HG02610 (cell line): ENCODE measurements around the gene NUDT3.
"Not testable (repeated sequence)": the region's sequence is repeated elsewhere in the genome, so short reads cannot be mapped to it uniquely, and the experiment has no call there.

Experiments used
- ATAC-seq: cut with Tn5 transposase; IDR thresholded peaks from one replicate; pipeline ENCODE4 v1.9.1; 2021; ENCODE audit warnings: mild to moderate bottlenecking, moderate library complexity; ENCODE audit not compliant: unreplicated experiment

The NUDT3 gene

GRCh38 chr6:34392497-34393190 is at the start of gene NUDT3:
NUDT3 (minus strand) TSS chr6:34392669; CDS start chr6:34392362, 307 bp downstream.
- peak; percentile 85 for ATAC-seq

DNA sequence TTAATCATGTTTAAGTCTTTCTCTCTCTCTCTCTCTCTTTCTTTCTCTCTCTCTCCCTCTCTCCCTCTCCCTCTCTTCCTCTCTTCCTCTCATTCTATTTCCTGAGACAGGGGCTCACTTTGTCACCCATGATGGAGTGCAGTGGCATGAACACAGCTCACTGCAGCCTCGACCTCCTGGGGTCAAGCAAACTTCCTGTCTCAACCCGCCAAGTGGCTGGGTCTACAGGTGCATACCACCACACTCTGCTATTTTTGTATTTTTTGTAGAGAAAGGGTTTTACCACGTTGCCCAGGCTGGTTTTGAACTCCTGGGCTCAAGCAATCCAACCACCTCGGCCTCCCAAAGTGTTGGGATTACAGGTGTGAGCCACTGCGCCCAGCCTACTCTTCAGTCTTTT is 49.1 kb upstream of the NUDT3 start:
- ATAC-seq, result no peak

GRCh38 chr6:34439442-34439841 is 47.0 kb upstream of the NUDT3 start:
- no peak for ATAC-seq

GRCh38 chr6:34438705-34439104 is 46.2 kb upstream of the NUDT3 start:
- no peak for ATAC-seq

DNA sequence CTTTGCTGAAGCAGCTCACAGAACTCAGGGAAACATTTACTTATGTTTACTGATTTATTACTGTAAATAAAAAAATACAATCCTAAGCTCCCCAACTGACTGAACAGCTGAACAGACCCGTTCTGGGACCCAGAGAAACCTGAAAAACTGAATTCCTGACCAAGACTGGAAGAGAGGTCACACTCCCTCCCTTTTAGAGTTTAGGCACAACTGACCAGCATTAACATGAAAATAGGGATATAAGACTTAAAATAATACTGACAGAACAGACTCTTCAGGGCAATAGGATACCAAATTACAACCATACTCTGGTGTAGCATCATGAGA is 45.1 kb upstream of the NUDT3 start:
- ATAC-seq, result no peak

- no peak for ATAC-seq
These were observed 44.6 kb upstream of the NUDT3 start for GRCh38 chr6:34436803-34437643.

DNA sequence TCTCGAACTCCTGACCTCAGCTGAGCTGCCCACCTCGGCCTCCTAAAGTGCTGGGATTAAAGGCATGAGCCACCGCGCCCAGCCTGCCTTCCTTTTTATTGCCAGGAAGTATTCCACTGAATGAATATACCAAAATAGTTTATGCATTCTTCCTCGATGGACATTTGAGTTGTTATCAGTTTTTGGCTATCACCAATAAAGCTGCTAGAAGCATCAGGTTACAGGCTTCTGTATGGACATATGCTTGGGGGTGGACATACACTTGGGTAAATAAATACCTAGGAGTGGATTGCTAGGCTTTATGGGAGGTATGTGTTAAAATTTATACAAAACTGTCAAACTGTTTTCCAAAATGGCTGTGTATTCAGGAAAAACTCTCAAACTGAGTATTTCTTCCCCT is 43.4 kb upstream of the NUDT3 start:
- ATAC-seq, result no peak

DNA sequence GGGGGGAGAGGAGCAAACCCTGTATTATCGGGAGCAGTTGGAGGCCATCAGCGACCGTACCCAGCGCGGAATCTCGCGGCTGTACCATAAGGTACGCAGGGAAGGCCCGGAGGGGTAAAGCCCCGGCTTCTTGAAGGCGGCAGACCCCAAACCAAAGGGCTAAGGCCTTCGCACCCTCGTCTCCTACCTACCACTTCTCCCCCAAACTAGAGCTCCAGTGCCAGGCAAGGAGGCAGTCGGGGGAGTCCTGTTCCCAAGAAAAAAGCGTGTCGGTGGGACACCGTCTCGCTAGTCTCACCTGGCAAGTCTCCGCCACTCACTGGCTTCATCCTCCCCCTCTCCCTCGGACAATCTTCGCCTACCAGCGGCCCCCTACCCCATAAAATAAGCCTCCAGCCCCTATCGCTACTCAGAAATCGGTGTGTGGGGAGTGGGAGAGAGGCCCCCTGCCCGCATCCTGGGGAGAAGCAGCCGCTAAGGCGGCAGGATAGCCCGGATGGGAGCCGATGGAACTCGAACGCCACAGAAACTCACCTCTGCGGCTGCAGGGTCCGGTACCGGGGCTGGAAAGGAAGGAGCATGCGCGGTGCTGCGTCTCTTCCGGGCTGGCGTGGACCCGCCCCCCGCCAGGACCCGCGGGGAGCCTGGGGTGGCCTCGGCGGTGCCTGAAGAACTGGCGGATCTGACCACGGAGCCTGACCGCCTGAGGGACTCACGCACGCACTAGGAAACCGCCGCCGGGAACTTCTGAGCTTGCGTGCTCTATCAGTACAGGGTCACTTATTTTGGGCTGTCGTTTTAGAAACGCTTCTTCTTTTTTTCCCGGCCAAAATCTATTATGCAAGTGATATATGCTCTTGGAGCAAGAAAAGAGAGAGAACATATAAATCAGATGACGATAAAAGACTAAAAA is 33.3 kb upstream of the NUDT3 start, which contains the start of gene RPS10:
Gene RPS10, minus strand, starts transcription at position 572 of the 913 bp plus-strand sequence. CDS start 848 bp downstream, outside the sequence.
- ATAC-seq, result peak; percentile 84

DNA sequence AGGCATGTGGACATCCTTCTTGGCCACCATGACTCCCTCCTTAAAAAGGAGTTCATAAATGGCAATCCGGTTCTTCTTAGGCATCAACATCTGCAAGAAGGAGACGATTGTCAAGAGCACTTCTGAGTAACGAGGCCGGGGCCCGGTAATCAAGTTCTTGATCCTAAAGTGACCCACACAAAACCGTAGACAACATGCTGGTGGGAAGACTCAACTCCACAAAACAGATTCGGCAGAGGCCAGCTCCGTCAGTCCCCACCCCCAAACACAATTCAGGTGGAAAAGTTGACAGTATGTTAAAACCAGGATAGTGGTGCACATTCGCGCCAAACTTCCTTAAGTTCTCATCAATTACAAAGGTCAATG is 32.6 kb upstream of the NUDT3 start:
- no peak for ATAC-seq

DNA sequence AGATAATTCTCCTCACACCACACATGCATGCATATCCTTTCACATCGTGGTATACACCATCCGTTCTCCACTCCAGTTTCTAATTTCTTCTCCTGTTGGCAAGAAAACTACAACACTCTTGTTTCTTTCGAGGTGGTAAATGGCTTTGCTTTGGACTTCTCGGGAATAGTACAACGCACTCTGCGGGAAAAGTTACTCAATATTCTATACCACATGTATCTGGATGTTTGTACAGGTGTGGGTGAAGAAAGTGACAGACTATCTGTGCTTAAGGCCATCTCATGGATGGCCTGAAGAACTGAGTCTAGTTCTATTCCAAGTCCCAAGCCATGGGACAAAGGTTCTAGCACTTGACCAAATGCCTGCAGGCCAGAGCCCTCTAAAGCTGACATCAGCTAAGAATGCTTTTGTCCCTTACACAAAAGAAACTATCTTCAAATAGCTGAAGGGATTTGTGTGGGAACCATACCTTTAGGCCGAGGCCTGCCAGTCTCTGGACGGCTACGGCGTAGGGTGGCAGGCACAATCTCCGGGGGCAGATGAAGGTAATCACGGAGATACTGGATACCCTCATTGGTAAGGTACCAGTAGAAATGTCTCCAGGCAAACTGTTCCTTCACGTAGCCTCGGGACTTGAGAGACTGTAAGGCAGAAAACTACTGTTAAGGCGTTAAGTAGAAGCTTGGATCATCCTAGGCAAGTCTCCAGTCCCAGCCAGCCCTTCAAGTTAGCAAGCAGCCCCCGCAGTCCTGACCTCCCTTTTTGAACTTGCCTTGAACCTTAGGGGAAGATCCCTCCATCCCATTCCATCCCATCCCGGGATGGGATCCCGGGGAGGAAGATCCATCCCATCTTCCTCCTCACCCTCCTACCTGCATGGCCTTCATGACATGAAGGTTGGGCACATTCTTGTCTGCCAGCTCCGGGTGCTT is 32.0 kb upstream of the NUDT3 start:
- ATAC-seq, result no peak

DNA sequence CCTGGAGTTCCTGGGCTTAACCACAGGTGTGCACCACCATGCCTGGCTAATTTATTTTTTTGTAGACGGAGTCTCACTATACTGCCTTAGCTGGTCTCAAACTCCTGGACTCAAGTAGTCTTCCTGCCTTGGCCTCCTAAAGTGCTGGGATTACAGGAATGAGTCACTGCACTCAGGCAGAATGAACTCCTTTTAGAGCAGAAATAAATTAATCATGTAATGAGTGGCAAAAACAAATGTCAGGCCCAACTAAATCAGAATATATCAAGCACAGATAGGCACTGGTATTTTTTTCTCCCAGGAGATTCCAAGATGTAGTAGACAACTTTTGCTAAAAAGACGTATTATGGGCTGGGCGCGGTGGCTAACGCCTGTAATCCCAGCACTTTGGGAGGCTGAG is 30.8 kb upstream of the NUDT3 start:
- no peak for ATAC-seq

- no peak for ATAC-seq
These were observed 25.9 kb upstream of the NUDT3 start for GRCh38 chr6:34418367-34418766.

DNA sequence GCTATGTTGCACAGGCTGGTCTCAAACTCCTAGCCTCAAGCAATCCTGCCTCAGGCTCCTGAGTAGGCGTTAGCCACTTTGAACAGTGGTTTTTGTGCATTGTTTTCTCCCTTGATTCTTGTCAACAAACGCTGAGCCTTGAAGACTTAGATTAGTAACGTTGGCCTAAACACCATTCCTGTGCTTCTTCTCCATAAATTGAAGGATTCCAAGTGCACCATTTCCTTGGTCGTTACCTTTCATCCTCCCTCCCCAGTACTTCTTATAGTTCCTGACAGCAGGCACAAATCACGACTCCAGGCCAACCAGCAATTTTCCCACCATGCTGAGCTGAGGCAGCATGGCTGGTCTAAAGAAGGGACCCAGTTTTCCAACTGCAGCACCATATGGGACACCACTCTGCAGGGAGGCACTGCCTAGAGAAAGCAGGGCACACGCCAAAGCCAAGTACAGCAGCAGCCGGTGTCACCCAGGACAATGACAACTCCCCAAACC is 24.5 kb upstream of the NUDT3 start:
- ATAC-seq, result no peak

DNA sequence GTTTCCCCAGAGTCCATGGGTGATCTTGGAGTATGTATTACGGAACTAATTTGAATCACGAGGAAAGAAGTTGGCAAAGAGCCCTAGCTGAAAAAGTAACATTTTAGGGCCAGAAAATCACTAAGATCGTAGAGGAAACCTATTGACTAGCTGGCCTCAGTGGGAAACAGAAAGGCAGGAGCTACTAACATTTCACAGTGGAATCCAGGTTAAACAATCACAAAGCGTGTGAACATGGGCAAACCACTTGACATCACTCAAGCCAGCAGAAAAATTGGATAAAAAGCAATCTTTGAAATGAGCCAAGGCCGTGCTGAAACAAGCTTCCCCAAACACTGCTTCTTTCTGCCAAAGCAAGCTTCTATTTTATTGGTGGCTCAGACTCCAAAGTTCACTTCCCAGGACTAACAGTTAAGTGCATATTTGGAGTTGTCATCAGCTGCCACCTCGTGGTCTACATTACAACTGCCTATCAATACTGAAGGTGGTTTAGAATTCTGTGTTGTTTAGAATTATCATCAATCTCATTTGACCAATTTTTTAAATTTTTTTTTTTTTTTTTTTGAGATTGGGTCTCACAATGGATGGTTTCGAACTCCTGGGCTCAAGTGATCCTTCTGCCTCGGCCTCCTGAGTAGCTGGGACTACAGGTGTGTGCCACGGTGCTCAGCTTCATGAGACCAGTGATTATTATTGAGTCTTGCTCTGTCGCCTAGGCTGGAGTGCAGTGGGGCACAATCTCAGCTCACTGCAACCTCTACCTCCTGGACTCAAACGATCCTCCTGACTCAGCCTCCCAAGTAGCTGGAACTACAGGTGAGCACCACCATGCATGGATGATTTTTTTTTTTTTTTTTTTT is 22.8 kb upstream of the NUDT3 start:
- no peak for ATAC-seq

DNA sequence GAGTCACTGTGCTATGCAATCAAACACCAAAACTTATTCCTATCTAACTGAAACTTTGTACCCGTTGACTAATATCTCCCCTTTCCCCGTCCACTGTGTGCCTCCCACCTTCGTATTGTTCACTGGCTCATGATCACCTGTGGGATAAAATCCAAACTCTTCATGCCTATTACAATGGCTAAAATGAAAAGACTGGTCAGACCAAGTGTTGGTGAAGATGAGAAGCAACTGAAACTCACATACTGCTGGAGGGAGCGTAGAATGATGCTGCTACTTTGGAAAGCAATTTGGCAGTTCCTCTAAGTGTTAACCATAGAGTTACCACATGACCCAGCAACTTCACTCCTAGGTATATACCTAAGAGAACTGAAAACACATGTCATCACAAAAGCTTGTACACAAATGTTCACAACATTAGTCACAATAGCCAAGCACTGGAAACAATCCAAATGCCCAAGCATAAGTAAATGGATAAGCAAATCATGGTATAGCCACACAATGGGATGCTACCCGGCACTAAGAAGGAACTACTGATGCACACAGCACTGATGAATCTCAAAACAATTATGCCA is 20.3 kb upstream of the NUDT3 start:
- no peak for ATAC-seq

DNA sequence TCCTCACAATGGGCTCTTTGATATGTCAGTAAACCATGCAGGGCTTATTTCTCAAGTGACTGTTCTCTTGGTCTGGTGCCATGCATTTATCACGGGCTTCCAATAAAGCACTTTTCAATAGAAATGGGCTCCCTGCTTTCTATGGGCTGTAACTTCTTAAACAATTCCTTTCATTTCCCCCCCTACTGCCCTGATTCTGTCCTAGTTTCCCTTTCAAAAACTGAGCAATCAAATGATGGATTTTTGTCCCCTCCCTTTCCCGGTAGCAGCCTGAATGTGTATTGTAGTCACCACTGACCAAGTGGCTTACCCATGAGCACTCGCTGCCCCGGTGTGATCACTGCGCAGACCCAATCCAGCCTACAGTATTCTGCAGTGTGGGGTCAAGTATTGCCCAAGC is 19.5 kb upstream of the NUDT3 start:
- ATAC-seq, result no peak

- ATAC-seq, result not testable (repeated sequence)
These were observed 15.4 kb upstream of the NUDT3 start for GRCh38 chr6:34407915-34408314.

DNA sequence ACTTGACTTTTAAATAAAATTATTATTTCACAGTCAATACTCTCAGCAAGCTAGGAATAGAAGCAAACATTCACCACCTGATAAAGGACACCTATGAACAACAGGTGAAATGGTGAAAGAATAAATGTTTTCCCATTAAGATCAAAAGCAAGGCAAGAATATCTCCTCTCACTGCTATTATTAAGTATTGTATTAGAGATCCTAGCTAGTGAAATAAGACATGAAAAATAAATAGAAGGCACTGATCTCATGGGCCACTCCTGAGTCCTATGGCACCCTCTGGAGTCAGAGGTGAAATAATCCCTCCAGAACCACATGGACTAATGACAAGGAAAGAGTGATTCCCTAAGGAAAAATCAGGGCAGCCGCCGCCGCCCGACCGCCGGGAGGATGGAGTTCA is 4.0 kb upstream of the NUDT3 start:
- ATAC-seq, result no peak

DNA sequence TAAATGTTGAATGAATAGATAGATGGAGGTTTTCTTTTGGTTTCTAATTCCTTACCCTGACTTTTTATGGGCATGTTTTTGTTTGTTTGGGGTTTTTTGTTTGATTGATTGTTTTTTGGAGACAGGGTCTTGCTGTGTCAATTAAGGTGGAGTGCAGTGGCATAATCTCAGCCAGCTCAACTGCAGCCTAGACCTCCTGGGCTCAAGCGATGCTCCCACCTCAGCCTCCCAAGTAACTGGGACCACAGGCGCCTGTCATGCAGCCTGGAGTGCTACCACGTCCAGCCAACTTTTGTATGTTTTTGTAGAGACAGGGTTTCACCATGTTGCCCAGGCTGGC is 1.5 kb upstream of the NUDT3 start:
- ATAC-seq, result no peak
